Transverse colon (tissue), 4 donors: ENCODE data around the gene GMDS. TPM values are rescaled to one million over a fixed set of nuclear protein-coding genes. Genes with fewer than 3 reads are reported as not detected.

ENCODE experiments used
- DNase-seq: peaks from one replicate; pipeline ENCODE4 v3.0.0-alpha.2; 2019
- H3K27ac ChIP-seq, 4 donors: fragments of 200-600 bp; sonication (generic); 2 replicates each; pipeline ENCODE4 v1.5.1; 2016 to 2018; ENCODE audit warnings: inconsistent platforms in 4 of 4
- H3K27me3 ChIP-seq: fragments of 200-600 bp; sonication (generic); 2 replicates; pipeline ENCODE4 v1.5.1; 2017; ENCODE audit warnings: inconsistent platforms
- H3K36me3 ChIP-seq, 4 donors: fragments of 200-600 bp; sonication (generic); 2 replicates each; pipeline ENCODE4 v1.5.1; 2017 to 2019; ENCODE audit warnings: inconsistent platforms in 4 of 4
- H3K4me1 ChIP-seq, 4 donors: fragments of 200-600 bp; sonication (generic); 2 replicates each; pipeline ENCODE4 v1.5.1; 2017 to 2020; ENCODE audit warnings: inconsistent platforms in 4 of 4
- H3K4me3 ChIP-seq, 4 donors: fragments of 200-600 bp; sonication (generic); 1 replicate in 1 of 4; 2 replicates in 3 of 4; pipeline versions ENCODE4 v1.5.1 to v1.6.1; 2017 to 2019; ENCODE audit warnings: inconsistent platforms in 4 of 4
- H3K9me3 ChIP-seq, 2 donors: fragments of 200-600 bp; sonication (generic); 2 replicates each; pipeline ENCODE4 v1.5.1; 2017 to 2019; ENCODE audit warnings: inconsistent platforms in 2 of 2
- CTCF ChIP-seq, 5 experiments: fragments of 200-600 bp in 3 of 5; fragments of 450-650 bp in 2 of 5; sonication (generic) in 3 of 5; IDR thresholded peaks; 1 replicate in 2 of 5; 2 replicates in 3 of 5; pipeline ENCODE4 v1.5.1; 2016 to 2017; ENCODE audit warnings: antibody characterized with exemption in 5 of 5, inconsistent platforms in 3 of 5, mild to moderate bottlenecking in 2 of 5, moderate library complexity in 1 of 5
- EP300 ChIP-seq: sonication (generic); formaldehyde crosslinking; IDR thresholded peaks from one replicate; pipeline ENCODE4 v1.6.1; 2017; ENCODE audit warnings: antibody characterized with exemption, low read depth
- POLR2A ChIP-seq: fragments of 450-650 bp; IDR thresholded peaks from one replicate; pipeline ENCODE4 v1.6.1; 2016; ENCODE audit warnings: antibody characterized with exemption, mild to moderate bottlenecking, moderate library complexity
- POLR2AphosphoS5 ChIP-seq, 3 donors: sonication (generic); formaldehyde crosslinking; IDR thresholded peaks; one replicate each; pipeline ENCODE4 v1.6.1; 2016; ENCODE audit warnings: antibody characterized with exemption in 3 of 3
- WGBS, 2 donors: methylation state at CpG; one replicate each; pipeline ENCODE4 v1.1.5; 2018; ENCODE audit warnings: low coverage in 1 of 2; 5-methylcytosine and 5-hydroxymethylcytosine counted together
- in situ Hi-C, 4 donors: fragments of 200-750 bp; cut with MboI; loops; one replicate each; pipeline versions ENCODE4 v1.15.0 to v1.15.1; 2017; ENCODE audit warnings: low sequenced_read_pairs in 3 of 4, low pct_ligation_motif_present in 1 of 4, low pct_unique_long_range_greater_than_20kb in 1 of 4
- intact Hi-C: fragments of 100-400 bp; cut with DNase I; formaldehyde crosslinking; loops from one replicate; pipeline ENCODE4 v1.15.1; 2023; ENCODE audit warnings: low total_unique reads
- total RNA-seq, 4 donors: library from RNA; depleted of rRNA; stranded (reverse); fragments of >200 nt; gene quantifications; one replicate each; pipeline ENCODE4 v1.1.0, GENCODE V29; 2016

GMDS gene
- total RNA-seq, 4 donors from 2014 or later = 66.2 to 546 (median 102) TPM

DNA sequence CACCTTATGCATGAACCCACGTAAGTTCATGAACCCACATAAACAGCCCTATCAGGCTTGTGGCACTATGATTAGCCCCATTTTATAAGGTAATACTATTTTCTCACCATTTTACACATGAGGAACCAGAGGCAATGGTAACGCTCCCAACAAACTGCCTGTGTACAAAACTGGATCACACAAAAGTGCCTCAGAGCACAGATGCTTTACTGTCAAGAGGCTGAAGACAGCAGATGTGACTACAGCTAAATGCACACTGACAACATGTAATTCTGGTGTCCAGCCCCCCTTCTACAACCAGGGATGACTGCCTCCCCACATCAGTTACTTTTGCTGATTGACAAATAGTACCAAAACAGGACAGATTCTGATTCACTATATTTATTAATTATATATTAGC, 69.6 kb downstream of the GMDS start:
- H3K4me3 ChIP-seq = no peak overlapping the region
- no peaks in the 10 kb centered on the region for H3K27me3 ChIP-seq
- H3K4me1 ChIP-seq = peaks cover 0 to 15% (median 5%) of the 10 kb centered on the region in 4 donors
- DNase-seq = no peak
- H3K9me3 ChIP-seq = peaks cover 0 to 9% of the 10 kb centered on the region in 2 donors
- no peak overlapping the region for H3K27ac ChIP-seq
- WGBS, 2 donors = 79 to 100% methylated on average over 2 of the region's 2 CpGs
- H3K36me3 ChIP-seq = no peaks in the 10 kb centered on the region
- in situ Hi-C loops = loop anchor here in 1 of 4 donors (25.0 kb wide), 1 partner anchor 461 kb away; no protein-coding TSS in a partner anchor
- intact Hi-C loops = no loop called here
- no peak for TF ChIP-seq EP300
- no peak for TF ChIP-seq CTCF (IDR thresholded peaks at IDR 0.05)
- no peak for TF ChIP-seq POLR2AphosphoS5 (IDR thresholded peaks at IDR 0.05)
- no peak for TF ChIP-seq POLR2A

DNA sequence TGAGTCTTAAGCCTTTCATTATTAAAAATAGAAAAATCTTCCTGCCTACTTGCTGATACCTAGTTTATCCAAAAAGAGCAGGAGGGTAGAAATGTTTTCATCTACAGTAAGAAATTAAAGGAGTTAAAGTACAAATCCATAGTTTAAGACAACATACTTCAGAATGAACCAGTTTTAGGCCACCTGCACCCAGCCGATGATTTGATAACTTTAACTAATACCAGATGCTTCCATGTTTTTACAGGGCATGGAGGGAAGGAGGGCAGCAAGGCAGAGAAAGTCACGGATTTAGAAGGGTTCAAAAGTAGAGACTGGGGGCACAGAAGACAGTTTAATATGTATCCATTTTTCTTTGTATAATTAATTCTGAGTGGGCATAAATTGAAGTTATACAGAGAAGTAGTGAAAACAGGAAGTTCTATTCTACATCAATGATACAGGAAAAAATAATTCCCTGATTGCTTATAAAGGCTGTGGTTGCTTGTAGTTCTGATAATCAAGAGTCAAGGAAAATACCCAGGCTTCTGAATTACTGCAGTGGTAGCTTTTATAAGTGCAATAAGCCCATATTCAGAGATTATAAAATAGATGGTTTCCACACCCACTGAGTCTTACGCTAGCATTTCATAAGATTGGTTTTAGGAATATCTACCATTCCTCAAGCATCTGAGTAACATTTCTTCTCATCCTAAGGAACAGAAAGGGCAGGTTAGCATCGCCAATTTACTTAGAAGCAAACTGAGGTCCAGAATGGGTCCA, 72.0 kb downstream of the GMDS start:
- in situ Hi-C loops = no loop called here
- 68 to 70% methylated on average over 4 of the region's 4 CpGs for WGBS, 2 donors
- Histone ChIP-seq H3K9me3 (peaks cover 0 to 8% of the 10 kb centered on the region in 2 donors), H3K4me3 (no peak overlapping the region), H3K27ac (no peak overlapping the region), H3K4me1 (peaks cover 0 to 15% (median 7%) of the 10 kb centered on the region in 4 donors), H3K36me3 (no peaks in the 10 kb centered on the region), H3K27me3 (no peaks in the 10 kb centered on the region)
- no peak for TF ChIP-seq POLR2AphosphoS5 (IDR thresholded peaks at IDR 0.05)
- TF ChIP-seq POLR2A = no peak
- TF ChIP-seq CTCF (IDR thresholded peaks at IDR 0.05) = no peak
- no peak for TF ChIP-seq EP300
- intact Hi-C loops = no loop called here
- no peak for DNase-seq

- Histone ChIP-seq H3K27ac (no peak overlapping the region), H3K4me1 (peaks cover 0 to 15% (median 10%) of the 10 kb centered on the region in 4 donors), H3K27me3 (no peaks in the 10 kb centered on the region), H3K36me3 (no peaks in the 10 kb centered on the region), H3K9me3 (no peaks in the 10 kb centered on the region), H3K4me3 (no peak overlapping the region)
- in situ Hi-C loops (no loop called here), intact Hi-C loops (no loop called here)
- WGBS, 2 donors = 82 to 84% methylated on average over 3 to 5 of the region's 5 CpGs
- DNase-seq = no peak
- TF ChIP-seq POLR2A (no peak), CTCF (IDR thresholded peaks at IDR 0.05) (no peak)
Measured at GRCh38 chr6:2171728-2172127, 73.7 kb downstream of the GMDS start.

- TF ChIP-seq EP300 (no peak), CTCF (IDR thresholded peaks at IDR 0.05) (no peak), POLR2AphosphoS5 (IDR thresholded peaks at IDR 0.05) (no peak), POLR2A (no peak)
- intact Hi-C loops (no loop called here), in situ Hi-C loops (no loop called here)
- H3K4me3 ChIP-seq = no peak overlapping the region
- peaks cover 0 to 20% (median 8%) of the 10 kb centered on the region in 4 donors for H3K4me1 ChIP-seq
- H3K27ac ChIP-seq = no peak overlapping the region
- no peak for DNase-seq
- no peaks in the 10 kb centered on the region for H3K36me3 ChIP-seq
- H3K9me3 ChIP-seq = no peaks in the 10 kb centered on the region
- H3K27me3 ChIP-seq = no peaks in the 10 kb centered on the region
Measured at GRCh38 chr6:2168480-2168879, 76.9 kb downstream of the GMDS start.
